ENCODE measurements around the gene CFAP299.

- TF ChIP-seq, protein P1, sequence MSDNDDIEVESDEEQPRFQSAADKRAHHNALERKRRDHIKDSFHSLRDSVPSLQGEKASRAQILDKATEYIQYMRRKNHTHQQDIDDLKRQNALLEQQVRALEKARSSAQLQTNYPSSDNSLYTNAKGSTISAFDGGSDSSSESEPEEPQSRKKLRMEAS (IDR thresholded peaks at IDR 0.05; ENCODE audit: insufficient read depth, insufficient read length), result no peak
- TF ChIP-seq, protein P2, sequence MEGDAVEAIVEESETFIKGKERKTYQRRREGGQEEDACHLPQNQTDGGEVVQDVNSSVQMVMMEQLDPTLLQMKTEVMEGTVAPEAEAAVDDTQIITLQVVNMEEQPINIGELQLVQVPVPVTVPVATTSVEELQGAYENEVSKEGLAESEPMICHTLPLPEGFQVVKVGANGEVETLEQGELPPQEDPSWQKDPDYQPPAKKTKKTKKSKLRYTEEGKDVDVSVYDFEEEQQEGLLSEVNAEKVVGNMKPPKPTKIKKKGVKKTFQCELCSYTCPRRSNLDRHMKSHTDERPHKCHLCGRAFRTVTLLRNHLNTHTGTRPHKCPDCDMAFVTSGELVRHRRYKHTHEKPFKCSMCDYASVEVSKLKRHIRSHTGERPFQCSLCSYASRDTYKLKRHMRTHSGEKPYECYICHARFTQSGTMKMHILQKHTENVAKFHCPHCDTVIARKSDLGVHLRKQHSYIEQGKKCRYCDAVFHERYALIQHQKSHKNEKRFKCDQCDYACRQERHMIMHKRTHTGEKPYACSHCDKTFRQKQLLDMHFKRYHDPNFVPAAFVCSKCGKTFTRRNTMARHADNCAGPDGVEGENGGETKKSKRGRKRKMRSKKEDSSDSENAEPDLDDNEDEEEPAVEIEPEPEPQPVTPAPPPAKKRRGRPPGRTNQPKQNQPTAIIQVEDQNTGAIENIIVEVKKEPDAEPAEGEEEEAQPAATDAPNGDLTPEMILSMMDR (IDR thresholded peaks at IDR 0.05; ENCODE audit: extremely low read depth in 1 of 2, insufficient read depth in 1 of 2, low read depth in 1 of 2, low read length in 2 of 2), result no peak
- TF ChIP-seq FOS (IDR thresholded peaks at IDR 0.05; ENCODE audit: borderline replicate concordance, insufficient read depth, low read length), result no peak
- TF ChIP-seq EZH2 (IDR thresholded peaks at IDR 0.05; ENCODE audit: borderline replicate concordance, low read depth, low read length, severe bottlenecking), result no peak
- no peak for TF ChIP-seq POLR2AphosphoS5 (IDR thresholded peaks at IDR 0.05; ENCODE audit: insufficient read depth, low read depth, low read length)
- TF ChIP-seq POLR2A (IDR thresholded peaks at IDR 0.05; ENCODE audit: low read depth, low read length), result no peak
- no peak for TF ChIP-seq MYC (IDR thresholded peaks at IDR 0.05; ENCODE audit: low read depth, low read length)
- TF ChIP-seq GATA2 (IDR thresholded peaks at IDR 0.05; ENCODE audit: insufficient read depth, insufficient read length, low read depth, low read length), result no peak
- TF ChIP-seq JUN (IDR thresholded peaks at IDR 0.05; ENCODE audit: borderline replicate concordance, insufficient read depth, insufficient read length, low read depth), result no peak
Measured at GRCh38 chr4:80535551-80535950, 200.0 kb downstream of the CFAP299 start.

Data from endothelial cell of umbilical vein (primary cell).